Hematopoietic multipotent progenitor cell treated with erythropoietin and hydrocortisone succinate and interleukin-3 and kit ligand, for 8 days (in vitro differentiated cells): Measurements from ENCODE around the gene KCNJ6.

ENCODE experiments used
- DNase-seq: peaks from one replicate; pipeline ENCODE4 v3.0.0-alpha.2; 2015

The KCNJ6 gene

GRCh38 chr21:37904856-37905255, 11.4 kb downstream of the KCNJ6 start:
- no peak for DNase-seq

GRCh38 chr21:37903396-37903795, 12.9 kb downstream of the KCNJ6 start:
- DNase-seq: no peak

- DNase-seq: no peak
Measured at GRCh38 chr21:37899146-37899545, 17.1 kb downstream of the KCNJ6 start.

GRCh38 chr21:37896788-37897187, 19.5 kb downstream of the KCNJ6 start:
- no peak for DNase-seq

- no peak for DNase-seq
Measured at GRCh38 chr21:37891972-37892371, 24.3 kb downstream of the KCNJ6 start.

GRCh38 chr21:37888659-37889058, 27.6 kb downstream of the KCNJ6 start:
- DNase-seq: no peak

- no peak for DNase-seq
Measured at GRCh38 chr21:37886726-37887299, 29.4 kb downstream of the KCNJ6 start.

- DNase-seq: no peak
Measured at GRCh38 chr21:37886120-37886519, 30.1 kb downstream of the KCNJ6 start.

GRCh38 chr21:37878946-37879660, 37.2 kb downstream of the KCNJ6 start:
- DNase-seq: peak; percentile 34

GRCh38 chr21:37877888-37878684, 38.2 kb downstream of the KCNJ6 start:
- DNase-seq: no peak

- no peak for DNase-seq
Measured at GRCh38 chr21:37877171-37877570, 39.1 kb downstream of the KCNJ6 start.

GRCh38 chr21:37876561-37876960, 39.7 kb downstream of the KCNJ6 start:
- DNase-seq: no peak

- no peak for DNase-seq
Measured at GRCh38 chr21:37874904-37875780, 41.1 kb downstream of the KCNJ6 start.

- DNase-seq: no peak
Measured at GRCh38 chr21:37874481-37874880, 41.8 kb downstream of the KCNJ6 start.

GRCh38 chr21:37873655-37874054, 42.6 kb downstream of the KCNJ6 start:
- DNase-seq: no peak

- no peak for DNase-seq
Measured at GRCh38 chr21:37871121-37871862, 45.0 kb downstream of the KCNJ6 start.

- no peak for DNase-seq
Measured at GRCh38 chr21:37870221-37870620, 46.0 kb downstream of the KCNJ6 start.

GRCh38 chr21:37869661-37870060, 46.6 kb downstream of the KCNJ6 start:
- DNase-seq: no peak

GRCh38 chr21:37868446-37869295, 47.6 kb downstream of the KCNJ6 start:
- no peak for DNase-seq

GRCh38 chr21:37866027-37866426, 50.2 kb downstream of the KCNJ6 start:
- peak; percentile 7 for DNase-seq

GRCh38 chr21:37865156-37865555, 51.1 kb downstream of the KCNJ6 start:
- no peak for DNase-seq
